SK-N-SH treated with all-trans-retinoic acid at 6 μM for 48 hours (cell line): ENCODE data around the gene USP15.

ENCODE experiments used
- ARNTL ChIP-seq: fragments of 450-650 bp; formaldehyde crosslinking; IDR thresholded peaks from 2 replicates; pipeline ENCODE4 v1.5.0; 2020; ENCODE audit warnings: low read depth, mild to moderate bottlenecking, moderate library complexity, borderline replicate concordance
- BACH2 ChIP-seq: fragments of 250-450 bp; sonication (Bioruptor Pico); IDR thresholded peaks from 2 replicates; pipeline ENCODE4 v1.9.0; 2021; ENCODE audit warnings: mild to moderate bottlenecking, borderline replicate concordance
- CSDC2 ChIP-seq: fragments of 250-450 bp; sonication (Bioruptor Pico); IDR thresholded peaks from 2 replicates; pipeline ENCODE4 v1.5.0; 2020; ENCODE audit warnings: mild to moderate bottlenecking, moderate library complexity
- CSRNP3 ChIP-seq: fragments of 250-450 bp; sonication (Bioruptor Pico); IDR thresholded peaks from 2 replicates; pipeline ENCODE4 v1.5.1; 2021; ENCODE audit warnings: mild to moderate bottlenecking, moderate library complexity
- GLIS3 ChIP-seq: fragments of 250-450 bp; sonication (Bioruptor Pico); IDR thresholded peaks from 2 replicates; pipeline ENCODE4 v1.5.0; 2020; ENCODE audit warnings: mild to moderate bottlenecking, moderate library complexity
- ISL1 ChIP-seq: fragments of 250-450 bp; sonication (Bioruptor Pico); IDR thresholded peaks from 2 replicates; pipeline ENCODE4 v2.1.2; 2022; ENCODE audit warnings: mild to moderate bottlenecking, moderate library complexity
- PPARA ChIP-seq: fragments of 250-450 bp; sonication (Bioruptor Pico); IDR thresholded peaks from 2 replicates; pipeline ENCODE4 v1.5.0; 2020; ENCODE audit warnings: mild to moderate bottlenecking, borderline replicate concordance
- RARB ChIP-seq: fragments of 250-450 bp; sonication (Bioruptor Pico); IDR thresholded peaks from 2 replicates; pipeline ENCODE4 v1.8.0; 2021; ENCODE audit warnings: mild to moderate bottlenecking, moderate library complexity
- SNAI2 ChIP-seq: fragments of 250-450 bp; sonication (Bioruptor Pico); IDR thresholded peaks from 2 replicates; pipeline ENCODE4 v1.5.0; 2020; ENCODE audit warnings: mild to moderate bottlenecking, moderate library complexity
- ZC3H10 ChIP-seq: fragments of 250-450 bp; sonication (Bioruptor Pico); IDR thresholded peaks from 2 replicates; pipeline ENCODE4 v1.5.1; 2021; ENCODE audit warnings: mild to moderate bottlenecking, moderate library complexity
- ZNF565 ChIP-seq: fragments of 450-650 bp; formaldehyde crosslinking; conservative IDR thresholded peaks from 2 replicates; pipeline ENCODE4 v1.5.0; 2020; ENCODE audit warnings: low read depth, mild to moderate bottlenecking, moderate library complexity
- TF ChIP-seq, protein P1 (sequence below): fragments of 250-450 bp; sonication (Bioruptor Pico); IDR thresholded peaks from 2 replicates; pipeline ENCODE4 v1.8.0; 2021; ENCODE audit warnings: low read depth, mild to moderate bottlenecking, moderate library complexity, borderline replicate concordance

GRCh38 chr12:62438098-62438692 lies 178.0 kb downstream of the USP15 start:
- TF ChIP-seq ARNTL (CRISPR knock-in tag) (no peak), ZC3H10 (no peak), CSRNP3 (CRISPR knock-in tag) (no peak), SNAI2 (CRISPR knock-in tag) (no peak), CSDC2 (CRISPR knock-in tag) (no peak), ISL1 (CRISPR knock-in tag) (no peak), ZNF565 (no peak), RARB (CRISPR knock-in tag) (no peak), PPARA (CRISPR knock-in tag) (no peak), BACH2 (CRISPR knock-in tag) (no peak), GLIS3 (CRISPR knock-in tag) (no peak)
- TF ChIP-seq, protein P1, sequence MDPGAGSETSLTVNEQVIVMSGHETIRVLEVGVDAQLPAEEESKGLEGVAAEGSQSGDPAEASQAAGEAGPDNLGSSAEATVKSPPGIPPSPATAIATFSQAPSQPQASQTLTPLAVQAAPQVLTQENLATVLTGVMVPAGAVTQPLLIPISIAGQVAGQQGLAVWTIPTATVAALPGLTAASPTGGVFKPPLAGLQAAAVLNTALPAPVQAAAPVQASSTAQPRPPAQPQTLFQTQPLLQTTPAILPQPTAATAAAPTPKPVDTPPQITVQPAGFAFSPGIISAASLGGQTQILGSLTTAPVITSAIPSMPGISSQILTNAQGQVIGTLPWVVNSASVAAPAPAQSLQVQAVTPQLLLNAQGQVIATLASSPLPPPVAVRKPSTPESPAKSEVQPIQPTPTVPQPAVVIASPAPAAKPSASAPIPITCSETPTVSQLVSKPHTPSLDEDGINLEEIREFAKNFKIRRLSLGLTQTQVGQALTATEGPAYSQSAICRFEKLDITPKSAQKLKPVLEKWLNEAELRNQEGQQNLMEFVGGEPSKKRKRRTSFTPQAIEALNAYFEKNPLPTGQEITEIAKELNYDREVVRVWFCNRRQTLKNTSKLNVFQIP (CRISPR knock-in tag) = no peak
